HG03469 (cell line): ENCODE measurements around the gene RAB6B.

Experiments
- ATAC-seq: cut with Tn5 transposase; IDR thresholded peaks from one replicate; pipeline ENCODE4 v1.9.1; 2021; ENCODE audit warnings: mild to moderate bottlenecking, moderate library complexity, moderate number of reproducible peaks; ENCODE audit not compliant: unreplicated experiment

Gene RAB6B

DNA sequence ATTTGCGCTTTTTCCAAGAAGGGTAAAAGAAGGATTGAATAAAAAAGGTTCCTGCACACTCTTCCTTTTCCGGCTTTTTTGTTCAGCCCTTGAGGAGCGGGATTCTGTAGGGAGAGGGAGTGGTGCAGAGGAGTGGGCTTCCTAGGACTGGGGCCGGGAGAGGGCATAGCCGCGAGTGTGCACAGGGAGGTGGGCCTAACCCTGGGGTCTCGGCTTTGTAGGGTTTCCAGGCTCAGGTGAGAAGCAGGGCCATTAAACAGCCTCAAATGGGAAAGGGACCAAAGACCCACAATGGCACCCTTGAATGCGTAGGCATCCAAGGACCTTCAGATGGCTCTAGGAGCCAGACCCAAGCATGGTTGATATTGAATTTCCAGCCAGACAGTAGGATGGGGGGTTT lies 35.4 kb upstream of the RAB6B start:
- no peak for ATAC-seq

DNA sequence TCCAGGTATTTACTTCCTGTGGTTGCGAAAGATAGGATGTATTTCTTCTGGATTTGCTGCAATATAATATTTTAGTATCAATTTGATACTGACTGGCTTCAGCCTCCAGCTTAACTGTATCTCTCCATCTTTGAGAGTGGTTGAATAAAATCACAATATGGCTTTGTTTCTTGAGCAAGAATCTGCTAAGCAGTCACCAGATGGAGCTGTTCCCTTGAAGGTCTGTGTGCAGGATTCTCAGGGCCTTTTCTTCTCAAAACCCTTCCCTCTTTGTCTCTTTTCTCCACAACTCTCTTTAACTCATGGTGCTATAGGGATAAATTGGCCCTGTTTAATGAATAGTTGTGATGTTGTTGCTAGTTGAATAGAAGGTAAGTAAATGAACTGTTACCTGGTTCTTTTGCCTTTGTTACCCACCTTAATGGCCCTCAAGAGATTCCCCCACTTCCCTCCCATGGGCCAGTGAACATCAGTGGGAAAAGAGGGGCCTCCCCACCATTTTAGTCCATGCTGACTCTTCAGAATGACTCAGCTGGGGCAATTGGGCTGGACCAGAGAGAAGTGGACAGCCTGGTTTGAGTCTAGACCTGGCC lies 34.8 kb upstream of the RAB6B start:
- ATAC-seq = no peak

DNA sequence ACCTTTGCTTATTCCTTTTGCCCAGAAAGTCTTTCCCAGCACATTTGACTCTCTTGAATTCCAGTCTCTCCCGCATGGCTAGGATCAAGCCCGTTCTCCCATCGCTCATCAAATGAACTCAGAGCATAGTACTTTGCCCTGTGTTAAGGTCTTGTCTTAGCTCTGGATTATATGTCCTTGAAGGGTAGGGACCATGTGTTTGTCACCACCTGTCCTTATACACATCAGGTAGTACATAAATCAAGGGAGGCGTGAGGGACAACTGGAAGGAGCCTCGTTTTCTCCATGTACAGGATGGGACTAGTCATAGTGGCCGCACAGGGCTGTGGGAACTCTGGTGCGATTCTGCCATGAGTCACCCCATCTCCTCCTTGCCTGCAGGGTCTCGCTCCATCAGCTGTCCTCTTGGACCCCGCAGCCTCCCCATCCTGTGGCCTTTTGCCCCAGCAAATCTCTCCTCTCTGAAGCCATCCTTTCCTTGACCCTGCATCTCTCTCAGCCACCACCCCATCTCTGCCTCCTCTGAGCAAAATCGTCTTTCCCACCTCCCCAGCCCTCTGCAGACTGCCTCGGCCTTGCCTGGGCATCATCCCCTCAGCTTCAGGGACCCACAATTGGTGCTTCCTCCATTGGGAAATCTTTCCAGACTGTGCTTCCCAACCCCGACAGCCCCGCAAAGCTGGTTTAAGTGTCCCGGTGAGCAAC lies 33.4 kb upstream of the RAB6B start:
- no peak for ATAC-seq

DNA sequence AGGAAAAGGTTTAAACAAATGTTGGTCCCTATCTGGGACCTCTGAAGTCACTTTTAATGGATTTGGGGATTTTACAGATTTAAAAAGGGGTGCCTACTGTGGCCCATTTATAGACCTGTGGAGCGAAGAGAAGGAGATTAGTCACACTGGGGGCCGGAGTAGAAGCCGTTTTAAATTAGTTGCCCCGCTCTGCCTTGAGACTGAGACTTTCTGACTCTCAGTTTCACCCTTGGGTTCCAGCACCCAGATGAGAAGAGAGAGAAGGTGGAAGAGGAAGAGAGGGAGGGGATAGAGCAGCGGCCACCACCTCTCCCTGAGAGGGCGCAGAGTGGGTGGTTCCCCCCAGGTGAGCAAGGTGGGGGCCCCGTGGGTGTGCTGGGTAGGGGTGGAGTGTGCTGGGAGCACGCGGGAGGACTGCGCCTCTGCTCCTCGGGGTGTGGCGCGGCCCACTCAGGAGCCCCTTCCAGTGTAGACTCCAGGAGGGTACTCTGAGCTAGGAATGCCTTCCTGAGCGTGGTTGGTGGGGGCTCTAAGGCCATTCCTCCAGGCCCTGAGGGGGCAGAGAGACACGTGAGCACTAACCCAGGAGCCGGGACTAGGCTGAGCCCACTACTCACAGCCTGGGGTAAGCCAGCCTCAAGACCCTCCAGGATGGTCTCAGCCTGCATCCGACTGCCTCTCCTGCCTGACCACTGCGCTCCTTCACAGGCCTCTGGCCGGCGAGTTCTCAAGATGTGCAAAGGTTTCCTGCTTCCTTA lies 32.6 kb upstream of the RAB6B start:
- ATAC-seq = no peak

DNA sequence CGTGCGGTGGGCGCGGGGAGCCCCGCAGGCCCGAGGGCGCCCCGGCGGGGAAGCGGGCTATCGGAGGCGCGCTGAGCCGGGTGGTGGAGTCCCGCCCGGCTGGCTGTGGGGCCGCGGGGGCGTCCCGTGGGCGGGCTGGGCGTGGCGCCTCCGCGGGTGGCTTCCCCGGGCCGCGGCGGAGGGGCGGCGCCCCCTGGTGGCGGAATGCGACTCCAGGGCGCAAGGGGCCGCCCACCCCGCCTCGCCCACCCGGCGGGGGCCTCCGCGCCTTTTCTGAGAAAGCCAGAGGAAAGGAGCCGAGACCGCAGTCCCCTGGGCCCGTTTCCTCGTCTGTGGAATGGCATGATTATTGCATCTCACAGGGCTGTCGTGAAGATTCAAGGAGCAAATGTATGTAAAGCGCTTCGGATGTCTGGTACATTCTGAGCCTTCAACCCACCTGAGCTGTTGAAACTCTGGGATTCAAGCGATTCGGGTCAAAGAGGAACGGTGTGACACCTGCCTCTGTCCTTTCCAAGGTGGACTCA lies 31.9 kb upstream of the RAB6B start:
- no peak for ATAC-seq

DNA sequence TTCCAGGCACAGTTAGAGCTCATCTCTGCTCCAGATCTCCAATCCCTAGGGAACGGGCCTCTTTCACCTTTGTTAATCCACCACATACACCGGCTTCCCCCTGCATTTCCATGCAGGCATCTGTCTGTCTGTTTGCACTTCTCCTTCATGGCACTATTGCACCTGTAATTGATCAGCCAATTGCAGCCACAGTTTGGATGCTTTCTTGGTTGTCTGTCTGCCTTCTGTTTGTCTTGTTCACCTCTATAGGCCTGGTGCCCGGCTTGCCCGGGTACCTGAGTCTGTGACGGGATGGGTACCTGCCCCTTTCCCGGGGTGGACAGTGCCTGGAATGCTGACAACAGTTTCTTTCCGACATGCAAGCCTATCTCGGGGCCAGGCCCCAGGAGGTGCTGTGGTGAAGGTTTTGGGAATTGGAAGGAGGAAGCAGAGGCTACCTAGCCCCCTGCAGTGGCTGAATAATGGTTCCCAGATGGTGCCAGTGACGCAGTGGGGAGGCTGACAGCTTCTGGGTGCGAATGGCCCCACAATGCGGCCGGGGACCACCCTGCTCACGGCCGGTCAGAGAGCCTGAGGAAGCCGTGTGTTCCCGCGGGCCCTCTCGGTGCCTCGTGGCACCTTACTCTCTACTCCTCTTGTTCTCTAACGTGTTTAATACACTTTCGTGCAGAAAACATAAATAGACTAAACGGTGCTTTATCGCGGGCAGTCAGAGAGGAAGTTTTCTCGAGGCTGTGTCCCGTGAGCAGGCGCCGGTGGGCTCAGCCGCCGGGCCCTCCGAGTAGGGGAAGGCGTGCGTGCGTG lies 31.3 kb upstream of the RAB6B start:
- ATAC-seq = no peak

DNA sequence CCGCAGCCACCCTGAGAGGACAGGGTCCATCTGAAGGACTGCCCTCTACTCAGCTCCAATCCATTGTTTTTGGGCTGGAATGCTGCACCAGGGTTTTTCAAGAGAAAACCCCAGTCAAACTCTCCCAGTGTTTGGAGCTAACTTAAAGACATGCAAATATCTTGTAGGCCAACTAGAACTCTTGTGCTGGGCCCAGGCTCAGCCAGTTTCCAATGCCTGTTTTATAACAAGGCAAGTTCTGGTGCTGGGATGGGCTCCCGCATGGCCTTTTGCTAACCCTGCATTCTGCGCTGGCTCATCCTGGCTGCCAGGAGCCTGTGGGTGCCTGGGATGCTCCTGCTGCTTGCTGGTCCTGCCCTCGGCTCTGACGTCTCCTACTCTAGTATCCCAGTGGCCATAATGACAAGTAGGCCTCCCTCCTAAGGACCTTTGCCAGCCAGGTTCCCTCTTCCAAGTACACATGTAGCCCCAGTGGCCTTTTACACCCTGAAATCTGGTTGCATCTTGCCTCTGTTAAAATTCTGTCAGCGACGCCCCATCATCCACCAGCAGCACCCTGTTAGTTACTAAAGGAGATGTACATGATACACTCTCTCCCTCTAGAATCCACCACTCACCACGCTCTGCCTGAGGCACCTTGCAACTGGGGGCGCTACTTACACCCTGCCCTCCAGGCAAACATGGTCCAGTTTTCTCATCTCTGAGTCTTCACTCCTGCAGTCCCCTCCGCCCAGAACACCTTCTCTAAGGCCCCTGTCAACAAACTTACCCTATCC lies 30.5 kb upstream of the RAB6B start:
- no peak for ATAC-seq

DNA sequence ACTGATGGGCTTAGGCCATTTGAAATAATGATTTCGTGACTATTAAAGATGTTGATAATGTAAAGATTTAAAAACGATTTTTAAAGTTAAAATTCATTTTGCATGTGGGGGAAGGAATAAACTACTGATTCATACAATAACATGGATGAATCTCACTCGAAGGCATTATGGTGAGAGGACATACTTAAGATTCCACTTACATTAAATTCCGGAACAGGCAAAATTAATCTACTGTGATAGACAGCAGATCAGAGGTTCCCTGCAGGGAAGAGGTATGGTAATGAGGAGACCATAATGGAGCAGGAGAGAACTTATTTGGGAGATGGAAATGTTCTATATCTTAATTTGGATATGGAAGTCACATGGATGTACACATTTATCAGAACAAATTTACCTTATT lies 28.4 kb upstream of the RAB6B start:
- ATAC-seq = no peak

DNA sequence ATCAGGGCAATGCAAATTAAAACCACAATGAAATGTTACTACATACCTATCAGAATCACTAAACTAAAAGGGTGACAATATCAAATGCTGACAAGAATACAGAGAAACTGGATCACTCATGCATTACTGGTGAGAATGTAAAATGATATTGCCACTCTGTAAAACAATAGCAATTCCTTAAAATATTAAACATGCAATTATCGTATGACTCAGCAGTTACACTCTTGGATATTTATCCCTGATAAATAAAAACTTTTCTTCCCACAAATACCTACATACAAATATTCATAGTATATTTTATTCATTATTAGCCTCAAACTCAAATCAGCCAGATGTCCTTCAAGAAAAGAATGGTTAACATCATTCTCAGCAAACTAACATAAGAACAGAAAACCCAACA lies 25.9 kb upstream of the RAB6B start:
- ATAC-seq = no peak

DNA sequence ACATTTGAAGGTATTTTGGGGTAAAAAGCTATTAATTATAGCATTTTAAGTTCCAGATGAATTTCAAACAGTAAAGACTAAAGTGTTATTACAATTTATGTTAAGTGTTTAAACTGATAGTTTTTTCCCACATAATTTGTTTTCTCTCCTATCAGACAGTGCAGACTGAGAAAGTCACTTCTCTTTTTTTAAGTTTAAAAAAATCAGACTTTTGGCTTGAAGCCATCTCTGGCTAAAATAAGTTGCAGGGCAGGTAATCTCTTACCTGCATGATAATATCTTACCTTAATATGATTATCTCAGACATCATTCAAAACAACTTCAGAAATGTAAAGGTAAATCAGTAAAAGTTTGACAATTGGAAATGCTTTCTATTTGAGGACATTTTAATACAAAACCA lies 21.5 kb upstream of the RAB6B start:
- ATAC-seq = no peak

DNA sequence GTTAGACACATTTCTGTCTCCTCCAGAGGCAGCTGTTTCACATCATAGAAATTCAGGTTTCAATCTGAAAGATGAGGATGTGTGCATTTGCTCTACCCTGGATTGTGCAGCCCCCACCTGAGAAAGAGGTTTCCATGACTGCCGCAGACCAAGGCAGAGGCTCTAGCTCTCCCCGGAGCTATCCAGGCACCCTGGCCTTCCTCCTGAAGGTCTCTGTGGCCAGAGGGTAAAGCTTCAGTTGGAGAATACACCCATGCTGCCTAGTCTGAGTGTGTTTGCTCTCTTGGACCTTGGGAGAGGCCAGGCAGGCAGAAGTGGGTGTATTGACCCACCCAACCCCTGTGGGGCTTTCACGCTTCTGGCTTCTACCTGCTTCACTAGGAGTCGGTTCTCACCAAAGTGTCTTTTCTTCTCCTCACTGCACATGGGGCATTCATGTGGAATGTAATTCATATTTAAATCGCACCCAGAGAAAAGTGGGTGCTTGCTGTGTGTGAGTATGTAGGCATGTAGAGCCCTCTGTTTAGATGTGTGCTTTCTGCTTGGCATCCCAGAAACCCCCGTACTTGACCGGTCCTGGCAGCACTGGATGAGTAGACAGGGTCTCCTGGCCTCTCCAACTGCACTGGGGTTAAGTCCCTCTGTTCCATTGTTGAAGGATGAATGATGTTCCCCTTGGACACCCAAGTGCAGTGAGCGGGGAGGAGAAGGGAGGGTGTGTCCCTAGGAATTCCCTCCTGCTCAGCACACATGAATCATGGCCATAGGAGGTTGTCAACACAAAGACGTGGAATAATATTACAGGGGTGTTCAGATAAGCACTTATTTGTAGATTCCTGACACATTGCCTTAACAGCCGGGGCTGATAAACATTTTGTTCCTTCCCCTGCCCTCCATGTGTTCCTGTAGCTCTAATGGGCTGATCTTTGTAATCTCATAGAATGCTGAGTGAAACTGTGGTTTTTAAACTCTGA lies 20.3 kb upstream of the RAB6B start:
- no peak for ATAC-seq

DNA sequence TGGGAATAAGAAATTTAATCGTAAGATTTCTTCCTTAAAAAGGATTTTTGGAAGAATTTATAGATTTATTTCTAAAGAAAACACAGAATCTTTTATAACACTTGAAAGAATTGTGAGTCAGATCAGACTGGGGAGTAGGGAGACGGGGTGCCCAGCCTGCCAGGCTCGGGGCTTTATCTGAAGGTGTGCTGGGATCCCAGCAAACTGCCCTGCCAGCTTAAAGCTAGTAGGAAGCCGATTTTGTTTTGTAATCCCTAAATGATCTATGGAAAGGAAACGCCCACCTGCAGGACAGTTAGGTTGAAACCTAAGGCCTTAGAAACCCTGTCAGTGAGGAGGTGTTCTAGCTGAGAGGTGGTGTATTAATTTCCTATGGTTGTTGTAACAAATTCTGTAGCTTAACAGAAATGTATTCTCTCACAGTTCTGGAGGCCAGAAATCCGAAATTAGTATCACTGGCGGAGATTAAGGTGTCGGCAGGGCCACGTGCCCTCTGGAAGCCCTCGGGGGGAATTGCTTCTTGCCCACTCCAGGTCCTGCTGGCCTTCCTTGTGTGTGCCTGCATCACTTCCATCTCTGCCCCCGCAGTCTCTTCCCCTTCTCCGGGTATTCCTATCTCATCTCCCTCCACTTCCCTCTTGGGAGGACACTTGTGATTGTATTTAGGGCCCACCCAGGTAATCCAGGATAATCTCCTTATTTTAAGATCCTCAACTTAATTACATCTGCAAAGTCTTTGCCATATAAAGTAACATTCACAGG lies 19.3 kb upstream of the RAB6B start:
- no peak for ATAC-seq

DNA sequence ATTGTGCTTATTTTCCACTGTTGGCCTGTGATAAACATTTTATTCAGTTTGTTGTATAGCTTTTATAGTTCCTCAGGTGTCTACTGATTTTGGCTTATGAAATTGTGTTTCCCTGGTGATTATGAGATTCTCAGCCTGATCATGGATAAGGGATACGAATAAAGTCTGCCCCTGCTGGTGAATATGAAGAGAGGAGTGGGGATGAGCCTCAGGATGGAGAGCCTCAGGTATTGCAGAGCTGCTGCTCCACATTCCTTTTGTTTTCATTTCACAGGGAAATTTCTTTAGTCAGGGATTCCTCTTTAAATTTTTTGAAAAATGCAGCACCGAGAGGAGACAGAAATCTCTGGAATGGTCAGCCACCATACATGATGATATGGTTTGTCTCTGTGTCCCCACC lies 14.7 kb upstream of the RAB6B start:
- no peak for ATAC-seq

DNA sequence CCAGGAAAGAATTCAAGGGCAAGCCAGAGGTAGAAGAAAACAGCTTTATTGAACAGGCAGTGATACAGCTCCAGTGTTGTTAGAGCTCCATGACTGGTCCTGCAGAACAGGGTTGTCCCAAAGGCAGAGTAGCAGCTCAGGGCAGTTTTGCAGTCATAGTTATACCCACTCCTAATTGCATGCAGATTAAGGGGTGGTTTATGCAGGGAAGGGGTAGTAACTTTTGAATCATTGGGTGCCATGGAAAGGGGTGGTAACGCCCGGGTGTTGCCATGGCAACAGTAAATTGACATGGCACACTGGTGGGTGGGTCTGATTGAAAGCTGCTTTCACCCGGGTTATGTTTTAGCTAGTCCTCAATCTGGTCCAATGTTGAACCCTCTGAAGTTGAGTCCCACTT lies 9.7 kb upstream of the RAB6B start:
- no peak for ATAC-seq

DNA sequence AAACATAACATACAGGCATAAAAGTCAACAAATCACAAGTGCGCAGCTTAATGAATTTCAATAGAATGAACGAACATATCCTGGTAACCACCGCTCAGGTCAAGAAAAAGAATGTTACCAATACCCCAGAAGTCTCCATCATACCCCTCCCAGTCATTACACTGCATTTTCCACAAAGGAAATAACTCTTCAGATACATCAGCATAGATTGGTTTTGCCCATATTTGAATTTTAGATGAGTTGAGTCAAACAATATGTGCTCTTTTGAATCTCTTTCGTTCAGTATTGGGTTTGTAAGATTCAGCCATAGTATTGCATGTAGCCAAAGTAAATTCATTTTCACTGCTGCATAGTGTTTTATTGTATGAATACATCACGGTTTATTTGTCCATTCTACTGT lies 6.2 kb upstream of the RAB6B start:
- ATAC-seq = no peak

DNA sequence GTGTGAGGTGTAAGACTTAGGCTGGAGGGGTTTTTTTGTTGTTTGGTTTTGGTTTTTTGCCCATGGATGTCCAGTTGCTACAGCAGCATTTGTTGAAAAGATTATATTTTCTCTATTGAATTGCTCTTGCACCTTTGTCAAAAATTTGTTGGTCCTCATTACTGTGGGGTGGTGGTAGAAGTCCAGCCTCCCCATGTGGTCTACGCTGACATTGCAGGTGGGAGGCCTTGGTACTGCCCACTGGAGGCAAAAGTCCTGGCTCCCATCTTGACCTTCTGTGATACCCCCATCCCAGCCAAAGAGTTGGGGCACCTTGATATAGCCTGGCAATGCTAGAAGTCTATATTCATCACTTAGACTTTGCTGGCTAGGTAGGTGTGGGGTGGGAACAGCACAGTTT lies 5.4 kb upstream of the RAB6B start:
- no peak for ATAC-seq

DNA sequence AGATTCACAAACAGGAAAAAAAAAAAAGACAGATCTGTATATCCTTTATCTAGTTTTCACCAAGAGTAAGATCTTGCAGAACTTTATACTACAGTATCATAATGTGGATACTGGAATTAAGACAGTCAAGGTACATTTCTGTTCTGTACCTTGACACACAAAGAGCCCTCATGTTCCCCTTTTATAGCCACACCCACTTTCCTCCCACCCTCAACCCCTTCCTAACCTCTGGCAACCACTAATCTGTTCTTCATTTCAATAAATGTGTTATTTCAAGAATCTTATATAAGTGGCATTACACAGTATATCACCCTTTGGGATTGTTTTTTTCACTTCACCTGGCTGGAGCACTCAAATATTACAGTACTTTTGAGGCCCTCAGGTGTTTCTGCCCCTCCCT lies 3.6 kb upstream of the RAB6B start:
- ATAC-seq = no peak

DNA sequence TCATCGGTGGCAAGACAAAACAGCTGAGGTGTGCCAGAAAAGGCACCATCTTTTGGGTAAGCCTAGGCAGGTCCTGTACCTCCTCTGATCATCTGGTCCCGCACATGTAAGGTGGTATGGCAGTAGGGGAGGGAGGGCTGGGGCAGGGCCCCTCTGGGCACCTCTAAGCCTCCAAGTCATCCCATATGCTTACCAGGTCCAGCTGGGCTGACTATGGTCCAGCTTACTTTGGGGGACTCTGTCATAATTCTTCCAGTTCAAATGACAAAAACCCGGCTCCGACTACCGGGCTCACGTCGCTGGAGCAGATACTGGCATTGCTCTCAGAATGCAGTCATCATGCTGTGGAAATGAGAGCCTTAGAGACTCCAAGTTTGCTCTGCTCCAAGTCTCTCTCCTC lies 1.9 kb upstream of the RAB6B start:
- ATAC-seq = no peak
